Panc1 (cell line): ENCODE measurements around the gene VMO1. TPM values are rescaled to one million over a fixed set of nuclear protein-coding genes. Genes with fewer than 3 reads are reported as not detected.

Experiments used
- ATAC-seq: fragments of 200-7000 bp; cut with Tn5 transposase; 2 replicates; pipeline ENCODE4 v1.9.1; 2020; ENCODE audit warnings: mild to moderate bottlenecking, moderate library complexity
- BruUV-seq: library from RNA; stranded (reverse); fragments of 400-500 nt; replicated peaks from 2 replicates; lab custom pipeline; 2021; lab: Mats Ljungman, UMichigan
- CTCF ChIA-PET: fragments of 300-600 bp; sonication (Branson Sonifier 250); formaldehyde crosslinking; loops from one replicate; lab custom pipeline; 2022; ENCODE audit warnings: antibody characterized with exemption; lab: Charles Lee
- POLR2A ChIA-PET: fragments of 300-600 bp; sonication (Branson Sonifier 250); formaldehyde crosslinking; loops from one replicate; lab custom pipeline; 2022; ENCODE audit warnings: antibody characterized with exemption; lab: Charles Lee
- DNase-seq: peaks from one replicate; pipeline ENCODE4 v3.0.0-alpha.2; 2010; ENCODE audit warnings: low read depth, low spot score
- H3K27ac ChIP-seq: 2 replicates; pipeline ENCODE4 v1.5.1; 2011; ENCODE audit warnings: mild to moderate bottlenecking, low read length, inconsistent platforms
- H3K27me3 ChIP-seq: fragments of 200-500 bp; sonication (Bioruptor generic); 2 replicates; pipeline ENCODE4 v1.6.0; 2014; ENCODE audit warnings: low read length, inconsistent platforms; ENCODE audit not compliant: control insufficient read depth, insufficient read depth
- H3K36me3 ChIP-seq: fragments of 200-500 bp; sonication (Bioruptor generic); 2 replicates; pipeline ENCODE4 v1.5.1; 2014; ENCODE audit warnings: inconsistent platforms, mild to moderate bottlenecking, low read length, moderate library complexity; ENCODE audit not compliant: control insufficient read depth, insufficient read depth
- H3K4me1 ChIP-seq: 2 replicates; pipeline ENCODE4 v1.5.1; 2011; ENCODE audit warnings: inconsistent platforms, mild to moderate bottlenecking, low read length, moderate library complexity; ENCODE audit not compliant: control insufficient read depth, insufficient read depth
- H3K4me3 ChIP-seq, 2 experiments: 2 replicates each; pipeline ENCODE4 v1.5.1; 2011 to 2012; ENCODE audit warnings: low read depth in 2 of 2, low read length in 2 of 2, mild to moderate bottlenecking in 2 of 2, inconsistent platforms in 1 of 2, moderate library complexity in 1 of 2
- H3K9me3 ChIP-seq: fragments of 200-500 bp; sonication (Bioruptor generic); 2 replicates; pipeline ENCODE4 v1.5.1; 2014; ENCODE audit warnings: low read depth, mild to moderate bottlenecking, inconsistent platforms, low read length, moderate library complexity; ENCODE audit not compliant: control insufficient read depth, insufficient read depth
- POLR2AphosphoS5 ChIP-seq: IDR thresholded peaks from 2 replicates; pipeline ENCODE4 v1.6.1; 2012; ENCODE audit warnings: mild to moderate bottlenecking, low read depth, low read length, moderate library complexity
- SIN3A ChIP-seq: IDR thresholded peaks from 2 replicates; pipeline ENCODE4 v1.6.1; 2012; ENCODE audit warnings: low read depth, mild to moderate bottlenecking, low read length, moderate library complexity, borderline replicate concordance; ENCODE audit not compliant: insufficient read depth
- TCF7L2 ChIP-seq: IDR thresholded peaks from 2 replicates; pipeline ENCODE4 v1.6.1; 2011; ENCODE audit warnings: mild to moderate bottlenecking, low read depth, low read length, inconsistent platforms
- in situ Hi-C: cut with HindIII; loops from 2 replicates; pipeline ENCODE4 v1.10.0; 2016; ENCODE audit warnings: low sequenced_read_pairs, low pct_unique_long_range_greater_than_20kb
- intact Hi-C: fragments of 100-400 bp; cut with micrococcal nuclease; formaldehyde crosslinking; loops from one replicate; pipeline ENCODE4 v1.10.0; 2022; ENCODE audit not compliant: unreplicated experiment
- total RNA-seq: library from RNA; stranded (reverse); gene quantifications from one replicate; pipeline ENCODE4 v1.2.1, GENCODE V29; 2021; ENCODE audit not compliant: unreplicated experiment
- TF ChIP-seq, protein P1 (sequence below), 2 experiments: IDR thresholded peaks; 2 replicates each; pipeline ENCODE4 v1.6.1; 2011 to 2012; ENCODE audit warnings: low read depth in 2 of 2, control low read depth in 1 of 2, low read length in 1 of 2, mild to moderate bottlenecking in 1 of 2, moderate library complexity in 1 of 2; ENCODE audit not compliant: insufficient read depth in 1 of 2
- TF ChIP-seq, protein P2 (sequence below): fragments of 450-650 bp; IDR thresholded peaks from 2 replicates; pipeline ENCODE4 v1.5.1; 2017; ENCODE audit warnings: mild to moderate bottlenecking

Gene VMO1
- total RNA-seq, 1 experiment from 2014 or later, result 0.49 TPM

DNA sequence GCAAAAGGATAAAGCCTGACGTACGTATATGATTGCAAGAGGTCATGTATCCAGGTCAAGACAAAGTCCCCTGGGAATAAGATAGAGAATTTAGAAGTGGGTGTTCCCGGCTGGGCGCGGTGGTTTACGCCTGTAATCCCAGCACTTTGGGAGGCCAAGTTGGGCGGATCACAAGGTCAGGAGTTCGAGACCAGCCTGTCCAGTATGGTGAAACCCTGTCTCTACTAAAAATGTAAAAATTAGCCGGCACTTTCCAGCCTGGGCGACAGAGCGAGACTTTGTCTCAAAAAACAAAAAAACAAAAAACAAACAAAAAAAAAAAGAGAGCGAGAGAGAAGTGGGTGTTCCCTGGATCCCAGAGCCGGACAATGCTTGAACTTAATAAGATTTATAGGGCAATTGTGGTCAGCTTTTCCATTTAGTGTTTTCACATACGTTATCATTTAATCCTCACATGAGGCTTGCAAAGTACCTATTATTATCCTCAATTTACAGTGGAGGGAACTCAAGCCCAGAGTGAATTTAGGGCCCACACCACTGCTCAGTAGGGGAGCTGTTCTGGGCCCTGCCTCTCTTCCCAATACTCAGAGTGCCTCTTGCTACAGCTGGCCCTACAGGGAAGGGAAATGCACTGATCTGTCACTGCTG, 2.1 kb upstream of the VMO1 start:
- ChIA-PET POLR2A (no interaction called here), CTCF (interaction anchor here (0.6 to 1.2 kb wide), 2 partner anchors 8 to 32 kb away, joined by 4 to 5 read pairs; partner anchors contain the start of gene PSMB6)
- H3K27me3 ChIP-seq, result no peaks in the 10 kb centered on the region
- H3K36me3 ChIP-seq, result no peaks in the 10 kb centered on the region; the same call in 1 of the 2 replicates
- DNase-seq (no peak), ATAC-seq (no peak)
- BruUV-seq, result no TSS peak
- H3K4me1 ChIP-seq, result peaks cover 6% of the 10 kb centered on the region
- peak overlapping the region; percentile 59 to 67; a peak in 2 of 4 replicates for H3K4me3 ChIP-seq
- in situ Hi-C loops (no loop called here), intact Hi-C loops (loop anchor here (5.0 kb wide), 1 partner anchor 94 kb away; no protein-coding TSS in a partner anchor)
- H3K9me3 ChIP-seq, result no peaks in the 10 kb centered on the region
- TF ChIP-seq, protein P1, sequence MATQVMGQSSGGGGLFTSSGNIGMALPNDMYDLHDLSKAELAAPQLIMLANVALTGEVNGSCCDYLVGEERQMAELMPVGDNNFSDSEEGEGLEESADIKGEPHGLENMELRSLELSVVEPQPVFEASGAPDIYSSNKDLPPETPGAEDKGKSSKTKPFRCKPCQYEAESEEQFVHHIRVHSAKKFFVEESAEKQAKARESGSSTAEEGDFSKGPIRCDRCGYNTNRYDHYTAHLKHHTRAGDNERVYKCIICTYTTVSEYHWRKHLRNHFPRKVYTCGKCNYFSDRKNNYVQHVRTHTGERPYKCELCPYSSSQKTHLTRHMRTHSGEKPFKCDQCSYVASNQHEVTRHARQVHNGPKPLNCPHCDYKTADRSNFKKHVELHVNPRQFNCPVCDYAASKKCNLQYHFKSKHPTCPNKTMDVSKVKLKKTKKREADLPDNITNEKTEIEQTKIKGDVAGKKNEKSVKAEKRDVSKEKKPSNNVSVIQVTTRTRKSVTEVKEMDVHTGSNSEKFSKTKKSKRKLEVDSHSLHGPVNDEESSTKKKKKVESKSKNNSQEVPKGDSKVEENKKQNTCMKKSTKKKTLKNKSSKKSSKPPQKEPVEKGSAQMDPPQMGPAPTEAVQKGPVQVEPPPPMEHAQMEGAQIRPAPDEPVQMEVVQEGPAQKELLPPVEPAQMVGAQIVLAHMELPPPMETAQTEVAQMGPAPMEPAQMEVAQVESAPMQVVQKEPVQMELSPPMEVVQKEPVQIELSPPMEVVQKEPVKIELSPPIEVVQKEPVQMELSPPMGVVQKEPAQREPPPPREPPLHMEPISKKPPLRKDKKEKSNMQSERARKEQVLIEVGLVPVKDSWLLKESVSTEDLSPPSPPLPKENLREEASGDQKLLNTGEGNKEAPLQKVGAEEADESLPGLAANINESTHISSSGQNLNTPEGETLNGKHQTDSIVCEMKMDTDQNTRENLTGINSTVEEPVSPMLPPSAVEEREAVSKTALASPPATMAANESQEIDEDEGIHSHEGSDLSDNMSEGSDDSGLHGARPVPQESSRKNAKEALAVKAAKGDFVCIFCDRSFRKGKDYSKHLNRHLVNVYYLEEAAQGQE (IDR thresholded peaks at IDR 0.05; ENCODE audit: insufficient read depth in 1 of 2, low read depth in 2 of 2, low read length in 1 of 2), result no peak
- TF ChIP-seq, protein P2, sequence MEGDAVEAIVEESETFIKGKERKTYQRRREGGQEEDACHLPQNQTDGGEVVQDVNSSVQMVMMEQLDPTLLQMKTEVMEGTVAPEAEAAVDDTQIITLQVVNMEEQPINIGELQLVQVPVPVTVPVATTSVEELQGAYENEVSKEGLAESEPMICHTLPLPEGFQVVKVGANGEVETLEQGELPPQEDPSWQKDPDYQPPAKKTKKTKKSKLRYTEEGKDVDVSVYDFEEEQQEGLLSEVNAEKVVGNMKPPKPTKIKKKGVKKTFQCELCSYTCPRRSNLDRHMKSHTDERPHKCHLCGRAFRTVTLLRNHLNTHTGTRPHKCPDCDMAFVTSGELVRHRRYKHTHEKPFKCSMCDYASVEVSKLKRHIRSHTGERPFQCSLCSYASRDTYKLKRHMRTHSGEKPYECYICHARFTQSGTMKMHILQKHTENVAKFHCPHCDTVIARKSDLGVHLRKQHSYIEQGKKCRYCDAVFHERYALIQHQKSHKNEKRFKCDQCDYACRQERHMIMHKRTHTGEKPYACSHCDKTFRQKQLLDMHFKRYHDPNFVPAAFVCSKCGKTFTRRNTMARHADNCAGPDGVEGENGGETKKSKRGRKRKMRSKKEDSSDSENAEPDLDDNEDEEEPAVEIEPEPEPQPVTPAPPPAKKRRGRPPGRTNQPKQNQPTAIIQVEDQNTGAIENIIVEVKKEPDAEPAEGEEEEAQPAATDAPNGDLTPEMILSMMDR, result no peak
- TF ChIP-seq TCF7L2, result no peak
- no peak for TF ChIP-seq SIN3A
- TF ChIP-seq POLR2AphosphoS5, result no peak
- H3K27ac ChIP-seq, result peak overlapping the region; percentile 23; the same call in 1 of the 2 replicates

DNA sequence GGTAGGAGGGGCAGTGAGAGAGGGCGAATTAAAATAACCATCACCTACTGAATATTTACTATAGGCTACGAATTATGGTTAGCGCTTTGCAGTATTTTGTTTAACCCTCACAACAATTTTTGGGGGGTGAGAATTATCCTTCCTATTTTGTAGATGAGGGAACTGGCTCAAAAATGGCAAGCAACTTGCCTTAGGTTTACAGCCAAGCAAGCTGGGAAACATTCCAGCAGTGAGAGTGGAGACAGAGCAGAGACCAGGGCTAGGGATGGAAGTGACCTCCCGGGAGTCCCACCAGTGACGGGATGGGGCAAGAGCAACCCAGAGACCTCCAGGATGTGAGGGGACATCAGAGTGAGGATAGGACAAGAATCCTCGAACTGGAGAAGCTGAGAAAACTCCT, 352 bp upstream of the VMO1 start:
- no peaks in the 10 kb centered on the region for H3K27me3 ChIP-seq
- no peak overlapping the region for H3K4me3 ChIP-seq
- TF ChIP-seq TCF7L2 (no peak), SIN3A (no peak), POLR2AphosphoS5 (no peak)
- TF ChIP-seq, protein P2, result no peak
- TF ChIP-seq, protein P1 (IDR thresholded peaks at IDR 0.05; ENCODE audit: insufficient read depth in 1 of 2, low read depth in 2 of 2, low read length in 1 of 2), result no peak
- no TSS peak for BruUV-seq
- peaks cover 6% of the 10 kb centered on the region for H3K4me1 ChIP-seq
- in situ Hi-C loops (no loop called here), intact Hi-C loops (loop anchor here (5.0 kb wide), 1 partner anchor 96 kb away; no protein-coding TSS in a partner anchor)
- CTCF ChIA-PET, result interaction anchor here (0.6 kb wide), 1 partner anchor 73 kb away, joined by 7 read pairs; no protein-coding TSS in a partner anchor
- ATAC-seq (no peak), DNase-seq (no peak)
- no peaks in the 10 kb centered on the region for H3K9me3 ChIP-seq
- H3K36me3 ChIP-seq, result no peaks in the 10 kb centered on the region; the same call in 1 of the 2 replicates
- no peak overlapping the region for H3K27ac ChIP-seq
- POLR2A ChIA-PET, result no interaction called here
